Mucosa of descending colon (tissue), 3 donors: ENCODE results near the gene C20orf96. TPM values are rescaled to one million over a fixed set of nuclear protein-coding genes. Genes with fewer than 3 reads are reported as not detected.

Source experiments
- ATAC-seq: fragments of 200-7000 bp; cut with Tn5 transposase; one replicate; pipeline ENCODE4 v1.9.1; 2020; ENCODE audit warnings: mild to moderate bottlenecking, moderate library complexity
- DNase-seq, 3 donors: peaks; one replicate each; pipeline ENCODE4 v3.0.0-alpha.2; 2020
- H3K36me3 ChIP-seq: fragments of 200-600 bp; one replicate; pipeline ENCODE4 v1.8.0; 2021; ENCODE audit warnings: low read depth, mild to moderate bottlenecking
- H3K4me1 ChIP-seq: fragments of 200-600 bp; one replicate; pipeline ENCODE4 v1.8.0; 2021; ENCODE audit warnings: low read depth, mild to moderate bottlenecking
- H3K4me3 ChIP-seq: fragments of 200-600 bp; one replicate; pipeline ENCODE4 v1.8.0; 2021; ENCODE audit warnings: mild to moderate bottlenecking
- H3K9me3 ChIP-seq: fragments of 200-600 bp; one replicate; pipeline ENCODE4 v1.8.0; 2021; ENCODE audit warnings: mild to moderate bottlenecking
- CTCF ChIP-seq: fragments of 200-600 bp; IDR thresholded peaks from one replicate; pipeline ENCODE4 v1.8.0; 2022; ENCODE audit warnings: antibody characterized with exemption, mild to moderate bottlenecking
- intact Hi-C, 2 donors: fragments of 100-400 bp; cut with DNase I in 1 of 2; cut with micrococcal nuclease in 1 of 2; formaldehyde crosslinking; loops; one replicate each; pipeline versions ENCODE4 v1.11.0 to v1.11.1; 2022; cut with DNase I, micrococcal nuclease
- total RNA-seq, 3 donors: library from RNA; stranded (reverse); fragmentation: NEBNext Ultra II Directional in 2 of 3; extraction: Animal tissue kit (Norgen Biotek cat#: 25700) in 2 of 3; gene quantifications; one replicate each; pipeline versions ENCODE4 v1.2.1 to v1.2.4, GENCODE V29; 2021 to 2023
- donor health status: DM: no; HTN: no; CAD: no; lungs with moderate emphysema.
- donor health status: DM: no; HTN: no; CAD: no.
- donor health status: DM: no; HTN: yes; CAD: no.

C20orf96 gene
- total RNA-seq, 3 donors from 2014 or later = 6.8 to 12.1 (median 11.3) TPM

DNA sequence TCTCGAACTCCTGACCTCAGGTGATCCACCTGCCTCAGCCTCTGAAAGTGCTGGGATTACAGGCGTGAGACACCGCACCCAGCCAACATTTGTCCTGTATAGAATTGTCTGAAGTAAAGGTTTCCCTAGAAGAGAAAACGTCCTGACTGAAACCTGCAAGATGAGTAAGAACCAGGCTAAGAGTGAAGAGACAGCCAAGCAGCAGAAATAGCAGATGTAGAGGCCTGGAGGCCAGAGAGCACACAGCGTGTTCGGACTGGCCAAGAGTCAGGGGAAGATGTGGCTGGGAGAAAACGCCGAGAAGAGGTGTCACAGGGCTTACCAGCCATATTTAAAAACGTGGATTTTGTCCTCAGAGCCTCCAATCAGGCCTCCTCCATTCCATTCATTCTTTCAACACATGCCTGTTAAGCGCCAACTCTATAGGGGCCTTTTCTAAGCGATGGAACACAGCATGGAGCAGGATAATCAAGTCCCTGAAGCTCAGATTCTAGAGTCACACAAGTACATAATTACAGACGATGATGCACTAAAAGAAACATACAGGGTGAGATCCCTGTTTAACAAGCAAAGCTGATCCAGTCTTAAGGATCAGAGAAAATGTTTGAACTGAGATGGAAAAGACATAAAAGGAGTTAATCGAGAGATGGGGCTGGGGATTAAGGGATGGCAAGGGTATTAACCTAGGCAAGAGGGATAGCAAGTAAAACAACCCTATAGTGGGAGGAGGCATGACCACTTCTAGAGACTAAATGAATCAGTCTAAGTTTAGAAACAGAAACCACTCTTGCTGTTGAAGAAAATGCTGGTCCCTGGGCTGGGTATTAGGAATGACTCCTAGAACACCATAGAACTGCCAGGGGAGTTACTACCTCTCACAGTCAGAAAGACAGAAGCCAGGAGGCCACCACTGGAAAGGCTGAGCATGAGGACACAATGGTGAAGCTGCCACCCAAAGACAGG lies 11.6 kb upstream of the C20orf96 start:
- Histone ChIP-seq H3K4me1 (peaks cover 15% of the 10 kb centered on the region), H3K36me3 (no peaks in the 10 kb centered on the region), H3K4me3 (no peak overlapping the region), H3K9me3 (no peaks in the 10 kb centered on the region)
- intact Hi-C loops = no loop called here
- DNase-seq (no peak), ATAC-seq (no peak)
- TF ChIP-seq CTCF = no peak

GRCh38 chr20:300345-300990 lies 9.9 kb upstream of the C20orf96 start:
- no peaks in the 10 kb centered on the region for H3K9me3 ChIP-seq
- H3K36me3 ChIP-seq = no peaks in the 10 kb centered on the region
- H3K4me1 ChIP-seq = peaks cover 19% of the 10 kb centered on the region
- no peak for ATAC-seq
- no peak overlapping the region for H3K4me3 ChIP-seq
- intact Hi-C loops = no loop called here
- TF ChIP-seq CTCF = no peak
- no peak for DNase-seq

DNA sequence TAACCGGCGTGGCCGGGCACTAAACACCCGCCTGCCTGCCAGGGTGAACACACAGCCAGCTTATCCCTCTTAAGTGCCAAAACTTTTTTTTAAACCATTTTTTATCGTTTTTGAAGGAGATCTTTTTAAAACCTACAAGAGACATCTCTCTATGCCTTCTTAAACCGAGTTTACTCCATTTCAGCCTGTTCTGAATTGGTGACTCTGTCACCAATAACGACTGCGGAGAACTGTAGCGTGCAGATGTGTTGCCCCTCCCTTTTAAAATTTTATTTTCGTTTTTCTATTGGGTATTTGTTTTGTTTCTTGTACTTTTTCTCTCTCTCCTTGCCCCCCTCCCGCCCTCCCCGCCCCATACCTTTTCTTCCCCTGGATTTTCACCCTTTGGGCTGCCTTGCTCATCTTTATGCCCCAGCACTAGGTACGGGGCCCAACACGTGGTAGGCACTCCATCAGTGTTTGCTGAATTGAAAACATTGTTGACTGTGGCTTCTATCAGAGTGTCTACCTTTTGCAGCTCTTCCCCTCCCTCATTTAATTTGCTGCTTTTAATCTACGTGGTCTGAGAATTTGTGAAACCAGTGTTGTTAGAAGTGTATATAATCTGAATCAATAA lies 8.3 kb upstream of the C20orf96 start:
- no peak for TF ChIP-seq CTCF
- no peak for DNase-seq
- peak overlapping the region; percentile 90 for H3K4me3 ChIP-seq
- no peaks in the 10 kb centered on the region for H3K36me3 ChIP-seq
- no peaks in the 10 kb centered on the region for H3K9me3 ChIP-seq
- ATAC-seq = no peak
- H3K4me1 ChIP-seq = peaks cover 17% of the 10 kb centered on the region
- intact Hi-C loops = no loop called here

- intact Hi-C loops = no loop called here
- peaks cover 17% of the 10 kb centered on the region for H3K4me1 ChIP-seq
- H3K9me3 ChIP-seq = no peaks in the 10 kb centered on the region
- DNase-seq = peak; percentile 84 to 91 (median 87)
- no peaks in the 10 kb centered on the region for H3K36me3 ChIP-seq
- peak overlapping the region; percentile 90 for H3K4me3 ChIP-seq
- ATAC-seq = peak; percentile 88
- no peak for TF ChIP-seq CTCF
Observed at GRCh38 chr20:297925-298775, 7.6 kb upstream of the C20orf96 start.
